HepG2 (cell line): Measurements from ENCODE around the gene VEGFC. TPM values are rescaled to one million over a fixed set of nuclear protein-coding genes. Genes with fewer than 3 reads are reported as not detected.

Source experiments
- ATAC-seq: fragments of 200-7000 bp; cut with Tn5 transposase; 3 replicates; pipeline ENCODE4 v1.9.1; 2020; ENCODE audit warnings: mild to moderate bottlenecking, moderate library complexity
- BruUV-seq: library from RNA; stranded (reverse); fragments of 400-500 nt; replicated peaks from 2 replicates; lab custom pipeline; 2021; lab: Mats Ljungman, UMichigan
- CTCF ChIA-PET: fragments of 300-600 bp; formaldehyde crosslinking; extraction: SDS; loops from one replicate; lab custom pipeline; 2021; ENCODE audit warnings: low total read pairs, inconsistent platforms, low intra/inter-chr PET ratio; lab: Yijun Ruan, JAX
- POLR2A ChIA-PET: fragments of 350-600 bp; sonication (Branson Sonifier 250); formaldehyde crosslinking; loops from one replicate; lab custom pipeline; 2020; ENCODE audit warnings: antibody characterized with exemption, inconsistent platforms; lab: Yijun Ruan, JAX
- DNase-seq: peaks from one replicate; pipeline ENCODE4 v3.0.0-alpha.2; 2015; ENCODE audit warnings: low spot score
- FAIRE-seq: peaks from 3 replicates; lab custom pipeline; 2011; peaks lifted over from hg19 to GRCh38; lab: Jason Lieb, UNC
- H2AFZ ChIP-seq: one replicate; pipeline ENCODE4 v1.6.1; 2011; ENCODE audit warnings: low read length, inconsistent platforms
- H3K27ac ChIP-seq: fragments of 300-600 bp; 3 replicates; pipeline ENCODE4 v1.8.0; 2011; ENCODE audit warnings: mixed run types, mild to moderate bottlenecking, mixed read lengths, low read length, inconsistent platforms; ENCODE audit not compliant: insufficient read depth; ENCODE audit errors: extremely low read length
- H3K27me3 ChIP-seq, 2 experiments: fragments of 200-600 bp in 1 of 2; 2 replicates in 1 of 2; 3 replicates in 1 of 2; pipeline versions ENCODE4 v1.6.0 to v1.8.0; 2011; ENCODE audit warnings: low read length in 2 of 2, mild to moderate bottlenecking in 2 of 2, moderate library complexity in 2 of 2, inconsistent platforms in 1 of 2; ENCODE audit not compliant: insufficient read depth in 2 of 2, control insufficient read depth in 1 of 2
- H3K36me3 ChIP-seq, 2 experiments: fragments of 200-600 bp in 1 of 2; replicated peaks in 1 of 2; 2 replicates in 1 of 2; 3 replicates in 1 of 2; pipeline versions ENCODE4 v1.5.1 to v1.8.0; 2011; ENCODE audit warnings: low read length in 2 of 2, inconsistent platforms in 1 of 2; ENCODE audit not compliant: insufficient read depth in 2 of 2, control insufficient read depth in 1 of 2
- H3K4me1 ChIP-seq: 2 replicates; pipeline ENCODE4 v1.5.1; 2012; ENCODE audit warnings: low read length, inconsistent platforms; ENCODE audit not compliant: insufficient read depth
- H3K4me2 ChIP-seq: 2 replicates; pipeline ENCODE4 v1.6.0; 2011; ENCODE audit warnings: low read depth, low read length, inconsistent platforms
- H3K4me3 ChIP-seq, 3 experiments: fragments of 200-600 bp in 1 of 3; sonication (generic), shearing (Covaris generic) in 1 of 3; replicated peaks in 1 of 3; 2 replicates each; pipeline ENCODE4 v1.5.1; 2011 to 2016; ENCODE audit warnings: low read length in 3 of 3, inconsistent platforms in 2 of 3, low read depth in 2 of 3, mild to moderate bottlenecking in 2 of 3, control low read depth in 1 of 3, mixed read lengths in 1 of 3; ENCODE audit not compliant: insufficient read depth in 1 of 3
- H3K79me2 ChIP-seq: one replicate; pipeline ENCODE4 v1.6.1; 2011; ENCODE audit warnings: low read length, inconsistent platforms; ENCODE audit not compliant: insufficient read depth
- H3K9ac ChIP-seq: 2 replicates; pipeline ENCODE4 v1.6.0; 2011; ENCODE audit warnings: mild to moderate bottlenecking, low read depth, low read length, inconsistent platforms; ENCODE audit not compliant: insufficient read depth
- H3K9me3 ChIP-seq: 2 replicates; pipeline ENCODE4 v1.5.1; 2012; ENCODE audit warnings: mild to moderate bottlenecking, low read length
- H4K20me1 ChIP-seq: 2 replicates; pipeline ENCODE4 v1.6.0; 2011; ENCODE audit warnings: inconsistent platforms, mild to moderate bottlenecking, low read length, moderate library complexity; ENCODE audit not compliant: insufficient read depth
- RCOR2 ChIP-seq: IDR thresholded peaks from 2 replicates; pipeline ENCODE4 v1.6.1; 2016; ENCODE audit warnings: missing biosample characterization, missing genetic modification reagents
- REPIN1 ChIP-seq: sonication (generic); formaldehyde crosslinking; IDR thresholded peaks from 2 replicates; pipeline ENCODE4 v1.8.0; 2022; ENCODE audit warnings: missing genetic modification reagents, low read depth, mild to moderate bottlenecking, borderline replicate concordance
- SMAD3 ChIP-seq: sonication (generic); formaldehyde crosslinking; IDR thresholded peaks from 2 replicates; pipeline ENCODE4 v1.4.0; 2020; ENCODE audit warnings: missing genetic modification reagents
- SRY ChIP-seq: sonication (generic); formaldehyde crosslinking; IDR thresholded peaks from 2 replicates; pipeline ENCODE4 v1.8.0; 2022; ENCODE audit warnings: mild to moderate bottlenecking, missing genetic modification reagents
- ZBTB38 ChIP-seq: sonication (generic); formaldehyde crosslinking; IDR thresholded peaks from 2 replicates; pipeline ENCODE4 v1.5.1; 2020; ENCODE audit warnings: mild to moderate bottlenecking, missing genetic modification reagents
- ZBTB7B ChIP-seq: sonication (generic); formaldehyde crosslinking; IDR thresholded peaks from 2 replicates; pipeline ENCODE4 v1.4.0; 2020; ENCODE audit warnings: missing genetic modification reagents
- ZNF20 ChIP-seq: sonication (generic); formaldehyde crosslinking; IDR thresholded peaks from 2 replicates; pipeline ENCODE4 v1.4.0; 2020; ENCODE audit warnings: mild to moderate bottlenecking, moderate library complexity, missing genetic modification reagents
- ZSCAN31 ChIP-seq: sonication (generic); formaldehyde crosslinking; IDR thresholded peaks from 2 replicates; pipeline ENCODE4 v1.5.0; 2020; ENCODE audit warnings: low read depth, mild to moderate bottlenecking, missing genetic modification reagents
- WGBS: methylation state at CpG from one replicate; pipeline ENCODE4 v1.1.6; 2017; ENCODE audit warnings: low lambda C conversion rate; 5-methylcytosine and 5-hydroxymethylcytosine counted together
- in situ Hi-C: cut with HindIII; loops from 2 replicates; pipeline ENCODE4 v1.10.0; 2017; ENCODE audit warnings: low pct_unique_long_range_greater_than_20kb; ENCODE audit not compliant: extremely low pct_ligation_motif_present
- intact Hi-C: fragments of 100-400 bp; cut with micrococcal nuclease; formaldehyde crosslinking; loops from one replicate; pipeline ENCODE4 v1.10.0; 2022; ENCODE audit not compliant: unreplicated experiment
- polyA plus RNA-seq, 8 experiments: library from polyadenylated mRNA; depleted of rRNA in 3 of 8; stranded (reverse) in 7 of 8; unstranded in 1 of 8; fragments of >200 nt; fragmentation: Illumina TruSeq in 4 of 8; extraction: Trizol in 4 of 8; gene quantifications; 2 replicates each; pipeline versions ENCODE4 v1.2.1 to v1.2.3, GENCODE V29; 2011 to 2016; ENCODE audit warnings: low read depth in 4 of 8, missing spikeins in 1 of 8, mixed read lengths in 1 of 8; ENCODE audit not compliant: insufficient read depth in 1 of 8
- total RNA-seq, 5 experiments: library from RNA; depleted of rRNA; stranded (reverse); fragments of >200 nt; fragmentation: Illumina TruSeq; extraction: Trizol; gene quantifications; 2 replicates each; pipeline ENCODE4 v1.2.3, GENCODE V29; 2016; ENCODE audit warnings: low read depth in 1 of 5
- TF ChIP-seq, protein P1 (sequence below): sonication (generic); formaldehyde crosslinking; IDR thresholded peaks from 2 replicates; pipeline ENCODE4 v1.4.0; 2020; ENCODE audit warnings: missing genetic modification reagents, borderline replicate concordance

VEGFC gene
- total and polyA plus RNA-seq, 2 of the 13 experiments (the other 11 are each of a cell fraction or from before 2014, with no cell fraction given) = not detected

DNA sequence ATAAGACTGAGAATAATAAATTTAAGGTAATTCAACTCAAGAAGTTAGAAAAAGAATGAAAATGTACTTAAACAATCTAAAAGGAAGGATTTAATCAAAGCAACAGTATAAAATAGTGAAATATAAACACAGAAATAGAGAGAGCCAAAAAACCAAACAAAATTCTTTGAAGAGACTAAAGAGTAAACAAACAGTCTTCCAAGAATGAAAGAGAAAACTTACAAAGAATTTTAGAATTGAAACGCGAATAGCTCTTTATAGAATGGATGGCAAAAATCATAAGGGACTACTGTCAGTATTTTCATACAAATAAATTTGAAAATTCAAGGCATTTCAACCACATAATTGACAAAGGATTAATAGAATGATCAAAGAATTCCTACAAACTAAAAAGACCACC, 41.7 kb downstream of the VEGFC start:
- Histone ChIP-seq H3K36me3 (no peaks in the 10 kb centered on the region), H3K9me3 (no peaks in the 10 kb centered on the region), H3K4me2 (no peak overlapping the region), H3K9ac (no peak overlapping the region), H3K4me1 (no peaks in the 10 kb centered on the region), H3K79me2 (no peaks in the 10 kb centered on the region), H4K20me1 (no peaks in the 10 kb centered on the region), H2AFZ (no peak overlapping the region), H3K27ac (no peak overlapping the region), H3K4me3 (no peak overlapping the region), H3K27me3 (no peaks in the 10 kb centered on the region)
- CTCF ChIA-PET = no interaction called here
- FAIRE-seq (no peak), DNase-seq (no peak), ATAC-seq (no peak)
- no TSS peak for BruUV-seq
- in situ Hi-C loops = no loop called here
- POLR2A ChIA-PET = no interaction called here
- WGBS = 1% methylated on average over 2 of the region's 2 CpGs
- TF ChIP-seq ZSCAN31 (CRISPR knock-in tag) = no peak
- TF ChIP-seq, protein P1, sequence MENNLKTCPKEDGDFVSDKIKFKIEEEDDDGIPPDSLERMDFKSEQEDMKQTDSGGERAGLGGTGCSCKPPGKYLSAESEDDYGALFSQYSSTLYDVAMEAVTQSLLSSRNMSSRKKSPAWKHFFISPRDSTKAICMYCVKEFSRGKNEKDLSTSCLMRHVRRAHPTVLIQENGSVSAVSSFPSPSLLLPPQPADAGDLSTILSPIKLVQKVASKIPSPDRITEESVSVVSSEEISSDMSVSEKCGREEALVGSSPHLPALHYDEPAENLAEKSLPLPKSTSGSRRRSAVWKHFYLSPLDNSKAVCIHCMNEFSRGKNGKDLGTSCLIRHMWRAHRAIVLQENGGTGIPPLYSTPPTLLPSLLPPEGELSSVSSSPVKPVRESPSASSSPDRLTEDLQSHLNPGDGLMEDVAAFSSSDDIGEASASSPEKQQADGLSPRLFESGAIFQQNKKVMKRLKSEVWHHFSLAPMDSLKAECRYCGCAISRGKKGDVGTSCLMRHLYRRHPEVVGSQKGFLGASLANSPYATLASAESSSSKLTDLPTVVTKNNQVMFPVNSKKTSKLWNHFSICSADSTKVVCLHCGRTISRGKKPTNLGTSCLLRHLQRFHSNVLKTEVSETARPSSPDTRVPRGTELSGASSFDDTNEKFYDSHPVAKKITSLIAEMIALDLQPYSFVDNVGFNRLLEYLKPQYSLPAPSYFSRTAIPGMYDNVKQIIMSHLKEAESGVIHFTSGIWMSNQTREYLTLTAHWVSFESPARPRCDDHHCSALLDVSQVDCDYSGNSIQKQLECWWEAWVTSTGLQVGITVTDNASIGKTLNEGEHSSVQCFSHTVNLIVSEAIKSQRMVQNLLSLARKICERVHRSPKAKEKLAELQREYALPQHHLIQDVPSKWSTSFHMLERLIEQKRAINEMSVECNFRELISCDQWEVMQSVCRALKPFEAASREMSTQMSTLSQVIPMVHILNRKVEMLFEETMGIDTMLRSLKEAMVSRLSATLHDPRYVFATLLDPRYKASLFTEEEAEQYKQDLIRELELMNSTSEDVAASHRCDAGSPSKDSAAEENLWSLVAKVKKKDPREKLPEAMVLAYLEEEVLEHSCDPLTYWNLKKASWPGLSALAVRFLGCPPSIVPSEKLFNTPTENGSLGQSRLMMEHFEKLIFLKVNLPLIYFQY (CRISPR knock-in tag) = no peak
- TF ChIP-seq SMAD3 = no peak
- no peak for TF ChIP-seq SRY
- TF ChIP-seq ZBTB38 = no peak
- no peak for TF ChIP-seq ZNF20 (CRISPR knock-in tag)
- TF ChIP-seq REPIN1 (CRISPR knock-in tag) = no peak
- no peak for TF ChIP-seq RCOR2 (CRISPR knock-in tag)
- no peak for TF ChIP-seq ZBTB7B (CRISPR knock-in tag)
- intact Hi-C loops = no loop called here
